Measurements from ENCODE around the gene SGSM1.

DNA sequence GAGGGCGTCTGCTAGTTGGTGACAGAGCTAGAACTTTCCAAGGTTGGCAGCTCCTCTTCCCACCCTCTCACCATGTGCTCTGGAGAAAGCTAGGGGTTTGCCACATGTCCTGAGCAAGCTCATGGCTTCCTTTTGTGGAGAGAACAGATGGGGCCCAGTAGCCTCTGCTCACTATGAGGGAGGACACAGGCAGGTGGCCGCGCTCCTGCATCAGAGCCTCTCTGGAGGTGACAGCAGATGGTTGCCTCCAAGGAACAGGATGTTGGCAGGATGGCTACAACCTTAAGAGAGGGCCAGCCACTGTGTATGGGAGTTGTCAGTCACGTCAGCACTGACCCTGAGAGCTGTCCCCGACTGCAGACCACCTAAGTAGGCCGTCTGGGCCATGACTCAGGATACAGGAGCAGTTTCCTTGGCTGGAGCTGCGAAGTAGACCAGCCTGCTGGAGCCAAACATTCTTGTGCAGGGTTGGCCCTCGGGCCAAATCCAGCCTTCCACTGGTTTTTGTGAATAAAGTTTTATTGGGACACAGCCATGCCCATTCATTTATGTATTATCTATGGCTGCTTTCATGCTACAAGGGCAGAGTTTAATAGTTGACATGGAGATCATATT is 28.0 kb downstream of the SGSM1 start:
- TF ChIP-seq, protein P1, sequence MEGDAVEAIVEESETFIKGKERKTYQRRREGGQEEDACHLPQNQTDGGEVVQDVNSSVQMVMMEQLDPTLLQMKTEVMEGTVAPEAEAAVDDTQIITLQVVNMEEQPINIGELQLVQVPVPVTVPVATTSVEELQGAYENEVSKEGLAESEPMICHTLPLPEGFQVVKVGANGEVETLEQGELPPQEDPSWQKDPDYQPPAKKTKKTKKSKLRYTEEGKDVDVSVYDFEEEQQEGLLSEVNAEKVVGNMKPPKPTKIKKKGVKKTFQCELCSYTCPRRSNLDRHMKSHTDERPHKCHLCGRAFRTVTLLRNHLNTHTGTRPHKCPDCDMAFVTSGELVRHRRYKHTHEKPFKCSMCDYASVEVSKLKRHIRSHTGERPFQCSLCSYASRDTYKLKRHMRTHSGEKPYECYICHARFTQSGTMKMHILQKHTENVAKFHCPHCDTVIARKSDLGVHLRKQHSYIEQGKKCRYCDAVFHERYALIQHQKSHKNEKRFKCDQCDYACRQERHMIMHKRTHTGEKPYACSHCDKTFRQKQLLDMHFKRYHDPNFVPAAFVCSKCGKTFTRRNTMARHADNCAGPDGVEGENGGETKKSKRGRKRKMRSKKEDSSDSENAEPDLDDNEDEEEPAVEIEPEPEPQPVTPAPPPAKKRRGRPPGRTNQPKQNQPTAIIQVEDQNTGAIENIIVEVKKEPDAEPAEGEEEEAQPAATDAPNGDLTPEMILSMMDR (IDR thresholded peaks at IDR 0.05 in 4 of 5, conservative IDR thresholded peaks at IDR 0.05 in 1 of 5) = no peak
- no peak for TF ChIP-seq POLR2A (IDR thresholded peaks at IDR 0.05)

Data from gastrocnemius medialis (tissue), 4 donors.